Hindlimb muscle (tissue), 1 donor: ENCODE measurements around the gene ANKS6. TPM values are rescaled to one million over a fixed set of nuclear protein-coding genes. Genes with fewer than 3 reads are reported as not detected.

Source experiments
- DNase-seq: peaks from one replicate; pipeline ENCODE4 v3.0.0-alpha.2; 2013
- polyA plus RNA-seq: library from polyadenylated mRNA; unstranded; fragments of 120-200 nt; gene quantifications from one replicate; pipeline ENCODE4 v1.2.1, GENCODE V29; 2013; ENCODE audit not compliant: insufficient read length

ANKS6 gene
- polyA plus RNA-seq, 1 donor: 14.8 TPM

DNA sequence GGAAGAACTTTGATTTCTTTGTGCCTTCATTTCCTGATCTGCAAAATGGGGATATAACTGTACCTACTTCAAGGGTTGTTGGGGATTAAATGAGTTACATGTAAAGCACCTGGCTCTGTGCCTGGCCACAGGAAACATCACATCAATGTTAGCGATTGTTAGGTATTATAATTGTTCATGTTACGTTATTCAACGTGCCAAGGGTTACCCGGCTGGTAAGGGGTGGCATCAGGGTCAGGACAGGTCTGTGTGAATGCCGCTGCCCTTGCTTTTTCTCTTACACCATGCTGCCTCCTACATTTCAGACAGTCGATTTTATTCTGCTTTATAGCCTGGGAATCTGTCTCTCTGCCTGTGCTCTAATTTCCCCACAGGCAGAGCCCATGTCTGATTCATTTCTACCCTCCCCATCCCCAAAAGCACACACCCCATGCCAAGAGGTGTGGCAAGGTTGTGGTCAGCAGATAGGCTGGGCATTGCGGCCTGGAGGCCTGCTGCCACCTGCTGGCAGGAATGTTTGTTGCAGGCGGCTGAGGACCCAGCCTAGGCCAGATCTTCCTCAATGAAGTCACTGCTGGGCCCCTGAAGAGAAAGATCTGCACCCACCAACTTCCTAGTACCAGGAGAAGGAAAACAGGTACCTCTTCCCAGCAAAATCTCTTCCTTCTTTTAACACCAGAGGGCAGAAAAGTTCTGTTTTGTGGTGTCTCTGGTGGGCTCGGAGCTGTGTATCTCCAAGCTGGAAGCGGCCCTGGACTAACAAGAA lies 5.3 kb downstream of the ANKS6 start:
- peak; percentile 82 for DNase-seq

DNA sequence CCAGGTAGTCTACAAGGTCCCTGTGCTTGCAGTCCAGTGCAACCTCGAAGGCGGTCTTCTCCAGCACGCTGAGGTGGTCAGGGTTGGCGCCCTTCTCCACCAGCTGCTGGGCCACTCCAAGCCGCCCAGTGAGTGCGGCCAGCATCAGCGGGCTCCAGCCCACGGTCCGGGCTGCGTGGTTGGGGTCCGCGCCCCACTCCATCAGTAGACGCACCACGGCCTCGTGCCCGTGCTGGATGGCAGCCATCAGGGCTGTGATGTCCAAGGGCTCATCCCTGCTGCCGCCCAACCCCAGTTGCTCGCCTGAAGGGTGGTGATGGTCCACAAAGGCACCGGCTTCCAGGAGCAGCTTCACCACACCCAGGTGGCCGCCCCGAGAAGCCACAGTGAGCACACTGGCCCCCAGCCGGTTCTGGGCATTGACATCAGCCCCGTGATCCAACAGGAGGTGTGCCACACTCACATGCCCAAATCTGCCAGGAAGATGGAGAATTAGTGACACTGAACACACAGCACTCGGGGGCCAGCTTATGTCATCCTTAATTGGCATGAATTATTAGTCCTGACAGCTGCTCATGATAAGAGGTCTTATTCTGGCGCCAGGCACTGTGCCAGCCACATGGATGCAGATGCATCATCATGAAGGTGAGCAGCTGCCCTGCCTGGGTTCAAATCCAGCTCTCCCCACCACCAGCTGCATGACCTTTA lies 6.1 kb downstream of the ANKS6 start:
- DNase-seq: no peak

- no peak for DNase-seq
Measured at GRCh38 chr9:98789483-98790133, 6.7 kb downstream of the ANKS6 start.

- DNase-seq: no peak
Measured at GRCh38 chr9:98787766-98788335, 8.5 kb downstream of the ANKS6 start.

DNA sequence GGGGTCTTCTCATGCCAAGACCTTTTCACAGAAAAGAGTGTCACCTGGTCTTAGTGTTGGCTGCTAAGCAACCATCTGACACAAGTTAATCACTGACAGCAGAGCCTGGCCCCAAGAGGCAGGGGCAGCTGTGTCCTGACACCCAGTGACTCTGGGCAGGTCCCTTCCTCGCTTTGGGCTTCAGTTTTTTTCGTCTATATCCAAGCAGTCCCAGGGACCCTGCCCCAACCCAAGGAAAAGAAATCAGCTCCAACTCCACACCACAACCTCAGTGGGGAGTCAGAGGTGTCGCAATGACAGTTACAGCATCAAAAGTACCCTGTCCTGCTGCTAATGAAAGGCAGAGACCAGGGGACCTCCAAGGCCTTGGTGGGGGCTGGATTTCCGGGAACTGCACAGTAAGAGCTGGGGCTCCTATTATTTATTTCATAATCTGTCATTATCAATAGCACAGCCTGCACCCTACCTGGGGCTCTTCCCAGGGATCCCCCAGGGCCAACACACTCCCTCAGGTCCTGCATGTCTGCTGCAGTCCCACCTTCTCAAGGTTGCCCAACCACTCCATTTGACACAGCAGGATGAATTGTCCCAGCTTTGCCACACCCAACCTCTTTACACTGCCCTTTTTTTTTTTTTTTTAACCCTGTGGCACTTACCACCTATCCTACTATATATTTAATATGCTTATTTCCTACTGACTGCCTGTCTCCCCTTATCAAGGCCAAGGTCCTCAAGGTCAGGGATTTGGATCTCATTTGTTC lies 9.4 kb downstream of the ANKS6 start:
- DNase-seq: no peak

GRCh38 chr9:98784831-98785806 lies 11.2 kb downstream of the ANKS6 start:
- peak; percentile 41 for DNase-seq

GRCh38 chr9:98783518-98784226 lies 12.7 kb downstream of the ANKS6 start:
- DNase-seq: peak; percentile 32

GRCh38 chr9:98781588-98782383 lies 14.6 kb downstream of the ANKS6 start:
- no peak for DNase-seq

GRCh38 chr9:98780059-98780749 lies 16.2 kb downstream of the ANKS6 start:
- DNase-seq: no peak

DNA sequence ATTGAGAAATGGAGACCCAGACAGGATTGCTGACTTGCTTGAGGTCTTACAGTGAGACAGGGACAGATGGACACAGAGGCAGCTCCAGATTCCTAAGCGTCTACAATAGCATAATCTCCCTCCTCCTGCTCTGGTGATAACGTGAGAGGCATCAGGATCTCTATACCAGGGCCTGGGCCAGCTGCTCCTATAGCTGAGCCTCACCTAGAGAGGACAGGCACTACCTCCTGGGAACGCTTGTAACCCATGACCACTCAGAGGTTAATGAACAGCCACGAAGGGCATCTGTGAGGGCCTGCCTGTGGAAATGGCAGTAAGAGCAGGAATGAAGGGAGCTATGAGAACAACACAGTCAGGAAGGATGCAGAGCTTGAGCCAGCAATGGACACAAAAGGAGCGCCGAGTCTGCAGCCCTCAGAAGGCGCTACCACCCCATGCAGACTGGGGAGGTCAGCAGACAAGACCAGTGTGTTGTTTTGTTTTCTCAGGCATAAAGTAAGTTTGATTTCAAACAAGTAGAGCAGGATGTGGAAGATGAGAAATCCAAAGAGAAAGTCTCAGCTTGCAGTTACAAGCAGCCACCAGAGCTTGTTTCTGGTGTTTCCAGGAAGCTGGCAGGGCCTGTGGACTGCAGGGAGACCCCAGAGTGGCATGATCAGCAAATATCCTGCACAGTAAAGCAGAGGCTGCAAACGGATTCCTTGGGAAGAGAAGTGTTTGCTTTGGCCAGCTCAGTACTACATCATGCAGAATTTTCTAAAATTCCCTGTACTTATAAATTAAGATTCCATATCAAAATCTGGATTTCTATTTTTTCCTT lies 17.4 kb downstream of the ANKS6 start:
- no peak for DNase-seq

DNA sequence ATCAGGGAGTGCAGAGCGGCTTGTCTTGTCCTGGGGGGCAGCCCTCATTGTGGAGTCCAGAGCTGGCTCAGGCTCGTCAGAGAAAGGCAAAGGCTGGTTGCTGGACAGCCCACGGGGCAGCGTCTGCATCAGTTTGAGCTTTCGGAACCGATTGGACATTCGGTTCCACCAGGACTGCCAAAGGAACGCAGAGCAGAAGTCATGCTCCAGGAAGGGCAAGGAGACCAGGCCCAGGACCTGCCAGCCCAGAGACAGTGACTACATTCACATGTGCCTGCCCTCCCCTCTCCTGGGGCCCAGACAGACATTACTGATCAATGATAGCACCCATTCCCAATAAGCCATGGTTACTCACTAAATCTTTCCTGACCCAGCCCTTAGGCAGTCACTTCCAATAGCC lies 18.1 kb downstream of the ANKS6 start:
- DNase-seq: no peak

- DNase-seq: no peak
Measured at GRCh38 chr9:98777618-98778017, 18.7 kb downstream of the ANKS6 start.

DNA sequence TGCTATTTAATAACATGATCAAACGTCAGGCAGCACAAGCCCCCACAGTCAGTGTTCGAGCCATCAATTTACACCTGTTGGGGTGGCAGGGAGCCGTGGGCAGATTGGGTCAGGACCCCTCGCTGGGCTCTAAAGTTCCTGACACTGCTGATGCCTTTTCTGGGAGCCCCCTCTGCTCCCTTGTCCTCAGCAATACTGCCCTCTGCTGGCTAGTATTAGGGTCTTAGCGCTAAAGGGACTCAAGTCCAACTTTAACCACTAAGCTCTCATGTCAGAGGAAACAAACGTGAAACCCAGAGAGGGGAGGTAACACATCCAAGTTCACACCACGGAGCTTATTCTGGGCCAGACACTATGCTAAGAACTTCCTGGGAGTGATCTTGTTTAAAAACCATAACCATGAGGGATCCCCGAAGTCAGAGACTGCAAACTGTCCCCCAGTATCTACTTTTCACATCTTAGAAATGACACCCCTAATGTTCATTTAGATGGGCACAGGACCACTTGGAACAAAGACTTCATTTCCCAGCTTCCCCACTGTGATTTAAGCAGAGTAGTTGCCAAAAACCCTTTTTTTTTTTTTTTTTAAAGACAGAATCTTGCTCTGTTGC lies 20.4 kb downstream of the ANKS6 start:
- DNase-seq: no peak

DNA sequence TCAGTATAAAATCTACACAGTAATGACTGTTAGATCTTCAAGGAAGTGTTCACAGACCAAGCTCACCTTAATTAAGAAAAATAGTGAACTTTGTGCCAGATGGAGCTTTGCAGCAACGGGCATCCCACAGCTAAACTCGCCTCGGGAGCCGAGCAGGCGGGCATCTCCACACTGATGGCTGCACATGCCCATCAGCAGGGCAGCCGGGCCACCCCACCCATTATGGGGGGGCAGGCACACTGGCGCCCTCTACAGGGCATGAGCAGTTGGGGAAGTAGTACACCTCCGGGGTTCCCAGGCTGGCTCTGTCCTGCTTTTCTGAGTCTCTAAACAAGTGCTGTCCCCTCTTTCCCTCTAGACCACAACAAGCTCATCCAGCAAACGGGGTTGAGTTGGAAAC lies 21.6 kb downstream of the ANKS6 start:
- DNase-seq: no peak

DNA sequence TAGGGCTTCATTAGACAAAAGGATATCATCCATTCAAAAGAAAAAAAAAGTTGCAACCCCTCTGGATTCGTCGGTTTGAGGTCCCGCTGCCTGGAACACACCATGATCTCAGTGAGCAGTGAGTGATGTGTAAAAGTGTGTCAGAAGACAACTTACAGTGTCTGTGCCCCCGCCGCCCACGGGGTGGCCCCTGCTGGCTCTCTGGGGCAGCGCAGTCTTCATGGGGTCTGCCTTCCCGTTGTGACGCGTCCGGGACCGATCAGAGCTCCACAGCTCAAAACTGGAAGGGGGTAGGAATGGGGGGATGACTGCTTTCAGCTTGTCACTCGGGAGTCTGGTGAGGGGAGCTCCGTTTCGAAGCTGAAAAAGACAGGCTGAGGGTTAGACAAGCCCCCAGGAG lies 22.6 kb downstream of the ANKS6 start:
- DNase-seq: no peak

DNA sequence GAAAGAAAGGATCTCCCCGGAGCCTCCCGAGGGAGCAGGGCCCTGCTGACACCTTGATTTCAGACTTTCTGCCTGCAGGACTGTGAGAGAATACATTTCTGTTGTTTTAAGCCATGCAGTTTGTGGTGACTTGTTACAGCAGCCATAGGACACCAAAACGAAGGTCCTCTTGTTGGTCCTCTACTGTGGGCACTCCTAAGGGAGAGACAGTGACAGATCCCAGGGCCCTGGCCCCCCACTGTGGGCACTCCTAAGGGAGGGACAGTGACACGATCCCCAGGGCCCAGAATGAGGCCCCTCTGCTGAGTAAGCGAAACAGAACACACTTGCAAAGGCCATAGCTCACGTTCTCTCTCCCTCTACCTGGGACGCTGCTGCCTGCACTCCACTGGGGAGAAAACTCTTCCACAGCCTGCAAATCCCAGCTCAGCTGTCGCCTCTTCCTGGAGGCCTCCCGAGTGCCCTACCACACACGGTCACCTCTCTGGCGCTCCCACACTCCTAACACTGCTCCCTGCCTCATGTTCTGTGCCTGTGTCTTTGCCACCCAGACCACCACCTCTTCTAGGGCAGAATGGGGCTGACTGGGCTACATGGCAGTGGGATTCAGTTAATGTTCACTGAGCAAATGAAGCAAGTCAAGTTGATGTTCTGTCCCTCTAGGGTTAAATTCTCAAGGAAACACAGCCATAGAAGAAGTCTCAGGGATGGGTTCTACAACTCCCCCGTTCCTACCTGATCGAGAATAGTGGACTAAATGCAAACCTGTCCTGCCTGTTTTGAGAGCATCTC lies 23.8 kb downstream of the ANKS6 start:
- DNase-seq: no peak
